Stimulated activated CD4-positive, alpha-beta T cell treated with anti-CD3 and anti-CD28 coated beads, Interleukin-1b, Interleukin-23, amount 100 ng/mL, for 48 hours (primary cell): ENCODE results near the gene ONECUT1.

Experiments
- DNase-seq: peaks from one replicate; pipeline ENCODE4 v3.0.0-alpha.2; 2020

ONECUT1 gene

GRCh38 chr15:52796753-52797520 lies 6.8 kb upstream of the ONECUT1 start:
- DNase-seq, result no peak

- no peak for DNase-seq
These were observed 6.0 kb upstream of the ONECUT1 start for GRCh38 chr15:52796228-52796521.

GRCh38 chr15:52795464-52796227 lies 5.5 kb upstream of the ONECUT1 start:
- no peak for DNase-seq

- DNase-seq, result no peak
These were observed 4.7 kb upstream of the ONECUT1 start for GRCh38 chr15:52794665-52795463.

GRCh38 chr15:52791776-52792175 lies 1.6 kb upstream of the ONECUT1 start:
- no peak for DNase-seq

GRCh38 chr15:52790941-52791751 lies 1.0 kb upstream of the ONECUT1 start:
- DNase-seq, result no peak

GRCh38 chr15:52789601-52790168 lies 451 bp downstream of the ONECUT1 start:
- no peak for DNase-seq

- no peak for DNase-seq
These were observed 1.0 kb downstream of the ONECUT1 start for GRCh38 chr15:52789008-52789600.

GRCh38 chr15:52788099-52788986 lies 1.8 kb downstream of the ONECUT1 start:
- DNase-seq, result no peak

- DNase-seq, result no peak
These were observed 2.5 kb downstream of the ONECUT1 start for GRCh38 chr15:52787549-52788098.

- no peak for DNase-seq
These were observed 3.0 kb downstream of the ONECUT1 start for GRCh38 chr15:52787123-52787503.

GRCh38 chr15:52786436-52787122 lies 3.6 kb downstream of the ONECUT1 start:
- DNase-seq, result no peak

GRCh38 chr15:52785672-52786406 lies 4.3 kb downstream of the ONECUT1 start:
- DNase-seq, result no peak

GRCh38 chr15:52784799-52785671 lies 5.1 kb downstream of the ONECUT1 start:
- DNase-seq, result no peak

- DNase-seq, result no peak
These were observed 6.0 kb downstream of the ONECUT1 start for GRCh38 chr15:52783929-52784798.

GRCh38 chr15:52783191-52783829 lies 6.8 kb downstream of the ONECUT1 start:
- DNase-seq, result no peak

- DNase-seq, result no peak
These were observed 7.6 kb downstream of the ONECUT1 start for GRCh38 chr15:52782514-52782913.
